Gastrocnemius medialis (tissue), 4 donors: ENCODE measurements around the gene ENDOV.

Experiments
- CTCF ChIP-seq, 5 experiments: fragments of 450-650 bp in 3 of 5; fragments of 200-600 bp in 2 of 5; sonication (generic) in 2 of 5; IDR thresholded peaks in 4 of 5; conservative IDR thresholded peaks in 1 of 5; 1 replicate in 4 of 5; 2 replicates in 1 of 5; pipeline ENCODE4 v1.5.1; 2016 to 2019; ENCODE audit warnings: antibody characterized with exemption in 5 of 5, mild to moderate bottlenecking in 3 of 5, moderate library complexity in 3 of 5
- POLR2A ChIP-seq, 2 donors: fragments of 450-650 bp; IDR thresholded peaks; one replicate each; pipeline ENCODE4 v1.6.1; 2017; ENCODE audit warnings: antibody characterized with exemption in 2 of 2, mild to moderate bottlenecking in 2 of 2, moderate library complexity in 2 of 2

GRCh38 chr17:80473701-80474100 lies 58.7 kb downstream of the ENDOV start:
- no peak for TF ChIP-seq POLR2A (IDR thresholded peaks at IDR 0.05)
- TF ChIP-seq CTCF (IDR thresholded peaks at IDR 0.05 in 4 of 5, conservative IDR thresholded peaks at IDR 0.05 in 1 of 5): no peak
